Measurements from ENCODE around the gene KLK15. TPM values are rescaled to one million over a fixed set of nuclear protein-coding genes. Genes with fewer than 3 reads are reported as not detected.

KLK15 gene
- total and polyA plus RNA-seq, 10 of the 15 experiments (the other 5 are each of a cell fraction or from before 2014, with no cell fraction given): 0.04 to 0.08 TPM; not detected in 8

- 0 out of 2 replicates have a peak, but pooled peaks have one; percentile 35 for TF ChIP-seq TBL1XR1 (IDR thresholded peaks at IDR 0.05; ENCODE audit: low read depth, low read length)
- TF ChIP-seq SIN3A (IDR thresholded peaks at IDR 0.05; ENCODE audit: low read depth, low read length): peak; percentile 94; the same call in 1 of the 2 replicates
- TF ChIP-seq RAD51 (IDR thresholded peaks at IDR 0.05): peak; percentile 94
- TF ChIP-seq ZNF592 (IDR thresholded peaks at IDR 0.05): peak; percentile 96
- TF ChIP-seq, protein P1, sequence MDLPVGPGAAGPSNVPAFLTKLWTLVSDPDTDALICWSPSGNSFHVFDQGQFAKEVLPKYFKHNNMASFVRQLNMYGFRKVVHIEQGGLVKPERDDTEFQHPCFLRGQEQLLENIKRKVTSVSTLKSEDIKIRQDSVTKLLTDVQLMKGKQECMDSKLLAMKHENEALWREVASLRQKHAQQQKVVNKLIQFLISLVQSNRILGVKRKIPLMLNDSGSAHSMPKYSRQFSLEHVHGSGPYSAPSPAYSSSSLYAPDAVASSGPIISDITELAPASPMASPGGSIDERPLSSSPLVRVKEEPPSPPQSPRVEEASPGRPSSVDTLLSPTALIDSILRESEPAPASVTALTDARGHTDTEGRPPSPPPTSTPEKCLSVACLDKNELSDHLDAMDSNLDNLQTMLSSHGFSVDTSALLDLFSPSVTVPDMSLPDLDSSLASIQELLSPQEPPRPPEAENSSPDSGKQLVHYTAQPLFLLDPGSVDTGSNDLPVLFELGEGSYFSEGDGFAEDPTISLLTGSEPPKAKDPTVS (IDR thresholded peaks at IDR 0.05; ENCODE audit: low read depth, low read length): peak; percentile 79; the same call in 1 of the 2 replicates
- TF ChIP-seq, protein P2, sequence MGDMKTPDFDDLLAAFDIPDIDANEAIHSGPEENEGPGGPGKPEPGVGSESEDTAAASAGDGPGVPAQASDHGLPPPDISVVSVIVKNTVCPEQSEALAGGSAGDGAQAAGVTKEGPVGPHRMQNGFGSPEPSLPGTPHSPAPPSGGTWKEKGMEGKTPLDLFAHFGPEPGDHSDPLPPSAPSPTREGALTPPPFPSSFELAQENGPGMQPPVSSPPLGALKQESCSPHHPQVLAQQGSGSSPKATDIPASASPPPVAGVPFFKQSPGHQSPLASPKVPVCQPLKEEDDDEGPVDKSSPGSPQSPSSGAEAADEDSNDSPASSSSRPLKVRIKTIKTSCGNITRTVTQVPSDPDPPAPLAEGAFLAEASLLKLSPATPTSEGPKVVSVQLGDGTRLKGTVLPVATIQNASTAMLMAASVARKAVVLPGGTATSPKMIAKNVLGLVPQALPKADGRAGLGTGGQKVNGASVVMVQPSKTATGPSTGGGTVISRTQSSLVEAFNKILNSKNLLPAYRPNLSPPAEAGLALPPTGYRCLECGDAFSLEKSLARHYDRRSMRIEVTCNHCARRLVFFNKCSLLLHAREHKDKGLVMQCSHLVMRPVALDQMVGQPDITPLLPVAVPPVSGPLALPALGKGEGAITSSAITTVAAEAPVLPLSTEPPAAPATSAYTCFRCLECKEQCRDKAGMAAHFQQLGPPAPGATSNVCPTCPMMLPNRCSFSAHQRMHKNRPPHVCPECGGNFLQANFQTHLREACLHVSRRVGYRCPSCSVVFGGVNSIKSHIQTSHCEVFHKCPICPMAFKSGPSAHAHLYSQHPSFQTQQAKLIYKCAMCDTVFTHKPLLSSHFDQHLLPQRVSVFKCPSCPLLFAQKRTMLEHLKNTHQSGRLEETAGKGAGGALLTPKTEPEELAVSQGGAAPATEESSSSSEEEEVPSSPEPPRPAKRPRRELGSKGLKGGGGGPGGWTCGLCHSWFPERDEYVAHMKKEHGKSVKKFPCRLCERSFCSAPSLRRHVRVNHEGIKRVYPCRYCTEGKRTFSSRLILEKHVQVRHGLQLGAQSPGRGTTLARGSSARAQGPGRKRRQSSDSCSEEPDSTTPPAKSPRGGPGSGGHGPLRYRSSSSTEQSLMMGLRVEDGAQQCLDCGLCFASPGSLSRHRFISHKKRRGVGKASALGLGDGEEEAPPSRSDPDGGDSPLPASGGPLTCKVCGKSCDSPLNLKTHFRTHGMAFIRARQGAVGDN (IDR thresholded peaks at IDR 0.05): peak; percentile 82
- no peak for TF ChIP-seq FOS (IDR thresholded peaks at IDR 0.05; ENCODE audit: borderline replicate concordance, extremely low read depth, insufficient read length)
- 0 out of 2 replicates have a peak, but pooled peaks have one; percentile 10 for TF ChIP-seq EED (IDR thresholded peaks at IDR 0.05; ENCODE audit: low read depth)
- peak; percentile 64 for TF ChIP-seq CREB1 (IDR thresholded peaks at IDR 0.05; ENCODE audit: low read depth)
- peak; percentile 53; the same call in 1 of the 2 replicates for TF ChIP-seq IRF4 (IDR thresholded peaks at IDR 0.05; ENCODE audit: low read depth, low read length)
- TF ChIP-seq EGR1 (IDR thresholded peaks at IDR 0.05; ENCODE audit: borderline replicate concordance in 1 of 2, low read depth in 2 of 2, low read length in 2 of 2): no peak; a peak in 1 of 3 replicates
- TF ChIP-seq, protein P3, sequence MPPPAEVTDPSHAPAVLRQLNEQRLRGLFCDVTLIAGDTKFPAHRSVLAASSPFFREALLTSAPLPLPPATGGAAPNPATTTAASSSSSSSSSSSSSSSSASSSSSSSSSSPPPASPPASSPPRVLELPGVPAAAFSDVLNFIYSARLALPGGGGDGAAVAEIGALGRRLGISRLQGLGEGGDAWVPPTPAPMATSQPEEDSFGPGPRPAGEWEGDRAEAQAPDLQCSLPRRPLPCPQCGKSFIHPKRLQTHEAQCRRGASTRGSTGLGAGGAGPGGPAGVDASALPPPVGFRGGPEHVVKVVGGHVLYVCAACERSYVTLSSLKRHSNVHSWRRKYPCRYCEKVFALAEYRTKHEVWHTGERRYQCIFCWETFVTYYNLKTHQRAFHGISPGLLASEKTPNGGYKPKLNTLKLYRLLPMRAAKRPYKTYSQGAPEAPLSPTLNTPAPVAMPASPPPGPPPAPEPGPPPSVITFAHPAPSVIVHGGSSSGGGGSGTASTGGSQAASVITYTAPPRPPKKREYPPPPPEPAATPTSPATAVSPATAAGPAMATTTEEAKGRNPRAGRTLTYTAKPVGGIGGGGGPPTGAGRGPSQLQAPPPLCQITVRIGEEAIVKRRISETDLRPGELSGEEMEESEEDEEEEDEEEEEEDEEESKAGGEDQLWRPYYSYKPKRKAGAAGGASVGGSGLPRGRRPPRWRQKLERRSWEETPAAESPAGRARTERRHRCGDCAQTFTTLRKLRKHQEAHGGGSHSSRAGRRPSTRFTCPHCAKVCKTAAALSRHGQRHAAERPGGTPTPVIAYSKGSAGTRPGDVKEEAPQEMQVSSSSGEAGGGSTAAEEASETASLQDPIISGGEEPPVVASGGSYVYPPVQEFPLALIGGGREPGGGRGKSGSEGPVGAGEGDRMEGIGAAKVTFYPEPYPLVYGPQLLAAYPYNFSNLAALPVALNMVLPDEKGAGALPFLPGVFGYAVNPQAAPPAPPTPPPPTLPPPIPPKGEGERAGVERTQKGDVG (CRISPR knock-in tag; IDR thresholded peaks at IDR 0.05): no peak
- TF ChIP-seq, protein P4, sequence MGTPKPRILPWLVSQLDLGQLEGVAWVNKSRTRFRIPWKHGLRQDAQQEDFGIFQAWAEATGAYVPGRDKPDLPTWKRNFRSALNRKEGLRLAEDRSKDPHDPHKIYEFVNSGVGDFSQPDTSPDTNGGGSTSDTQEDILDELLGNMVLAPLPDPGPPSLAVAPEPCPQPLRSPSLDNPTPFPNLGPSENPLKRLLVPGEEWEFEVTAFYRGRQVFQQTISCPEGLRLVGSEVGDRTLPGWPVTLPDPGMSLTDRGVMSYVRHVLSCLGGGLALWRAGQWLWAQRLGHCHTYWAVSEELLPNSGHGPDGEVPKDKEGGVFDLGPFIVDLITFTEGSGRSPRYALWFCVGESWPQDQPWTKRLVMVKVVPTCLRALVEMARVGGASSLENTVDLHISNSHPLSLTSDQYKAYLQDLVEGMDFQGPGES (IDR thresholded peaks at IDR 0.05): peak; percentile 62; the same call in 1 of the 2 replicates
- TF ChIP-seq SMARCA5 (IDR thresholded peaks at IDR 0.05): no peak
Measured at GRCh38 chr19:50804420-50805272, 28.7 kb downstream of the KLK15 start (continued).
